T1000 (cell line): ENCODE data around the gene AQP6.
"Not testable (repeated sequence)": the region's sequence is repeated elsewhere in the genome, so short reads cannot be mapped to it uniquely, and the experiment has no call there.

ENCODE experiments used
- DNase-seq: peaks from one replicate; lab custom pipeline; 2025; ENCODE audit warnings: mixed read lengths; lab: John Stamatoyannopoulos, UW

The AQP6 gene

DNA sequence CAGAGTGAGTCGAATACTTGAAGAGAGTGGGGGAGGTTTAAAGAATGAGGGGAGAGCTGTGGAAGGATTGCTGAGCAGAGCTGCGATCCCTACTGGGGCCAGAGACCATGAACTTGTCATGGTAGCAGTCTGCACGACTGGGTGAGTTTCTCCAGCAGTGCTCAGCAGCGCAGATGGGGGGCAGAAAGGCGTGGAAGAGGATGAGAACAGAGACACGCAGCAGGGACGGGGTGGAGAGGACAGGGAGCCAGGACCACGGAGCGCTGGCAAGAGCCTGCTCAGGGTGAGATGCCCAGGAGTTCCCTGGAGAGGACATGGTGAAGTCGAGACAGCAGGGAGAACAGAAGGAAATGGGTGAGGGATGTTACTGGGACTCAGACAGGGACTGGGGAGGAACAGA, 2.1 kb upstream of the AQP6 start:
- DNase-seq, result no peak

DNA sequence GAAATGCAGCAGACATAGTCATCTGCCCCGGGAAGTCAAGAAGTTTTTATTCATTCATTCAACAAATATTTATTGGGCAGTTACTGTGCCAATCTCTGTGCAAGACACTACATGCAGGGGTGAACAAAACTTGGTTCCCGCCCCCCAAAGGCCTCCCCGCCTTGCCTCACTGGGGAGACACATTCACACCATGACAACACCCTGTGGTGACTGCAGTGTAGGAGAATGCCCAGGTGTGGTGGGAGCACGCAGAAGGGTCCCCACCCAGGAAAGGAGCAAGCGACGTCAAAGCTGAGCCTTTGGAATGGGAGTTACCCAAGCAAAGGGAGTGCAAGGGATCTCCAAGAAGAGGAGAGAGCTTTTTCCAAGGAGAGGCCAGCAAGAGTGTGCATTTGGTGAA, 1.6 kb upstream of the AQP6 start:
- DNase-seq, result no peak

DNA sequence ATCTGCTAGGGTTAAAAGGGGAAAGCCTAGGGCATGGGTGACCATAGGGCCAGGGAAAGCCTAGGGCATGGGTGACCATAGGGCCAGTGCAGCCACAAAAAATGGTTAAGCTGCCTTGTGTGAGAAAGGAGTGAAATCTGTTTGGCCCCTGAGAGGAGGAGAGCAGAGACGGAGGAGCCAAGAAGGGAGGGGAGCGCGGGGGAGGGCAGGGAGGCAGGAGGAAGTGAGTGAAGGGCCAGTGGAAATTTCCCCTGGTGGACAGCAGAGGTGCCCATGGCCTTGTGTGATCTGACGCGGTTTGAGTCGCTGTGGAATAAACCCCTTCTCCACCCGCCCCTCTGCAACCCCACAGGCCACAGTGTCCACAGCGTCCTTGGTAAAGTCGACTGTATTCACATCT, 618 bp upstream of the AQP6 start:
- no peak for DNase-seq

DNA sequence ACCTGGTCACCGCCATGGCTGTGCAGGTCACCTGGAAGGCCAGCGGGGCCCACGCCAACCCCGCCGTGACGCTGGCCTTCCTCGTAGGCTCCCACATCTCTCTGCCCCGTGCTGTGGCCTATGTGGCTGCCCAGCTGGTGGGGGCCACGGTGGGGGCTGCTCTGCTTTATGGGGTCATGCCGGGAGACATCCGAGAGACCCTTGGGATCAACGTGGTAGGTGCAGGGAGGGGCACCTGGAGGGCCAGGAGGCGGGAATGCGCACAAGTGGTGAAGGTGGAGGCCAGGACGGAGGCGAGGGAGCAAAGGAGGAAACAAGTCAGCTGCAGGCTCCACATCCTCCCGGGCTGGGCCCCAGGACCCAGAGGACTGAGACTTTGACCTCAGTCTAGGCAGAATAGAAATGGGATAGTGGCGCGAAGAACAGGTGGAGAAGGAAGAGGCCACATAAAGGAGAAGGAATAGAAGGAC, 649 bp downstream of the AQP6 start:
- DNase-seq, result no peak

DNA sequence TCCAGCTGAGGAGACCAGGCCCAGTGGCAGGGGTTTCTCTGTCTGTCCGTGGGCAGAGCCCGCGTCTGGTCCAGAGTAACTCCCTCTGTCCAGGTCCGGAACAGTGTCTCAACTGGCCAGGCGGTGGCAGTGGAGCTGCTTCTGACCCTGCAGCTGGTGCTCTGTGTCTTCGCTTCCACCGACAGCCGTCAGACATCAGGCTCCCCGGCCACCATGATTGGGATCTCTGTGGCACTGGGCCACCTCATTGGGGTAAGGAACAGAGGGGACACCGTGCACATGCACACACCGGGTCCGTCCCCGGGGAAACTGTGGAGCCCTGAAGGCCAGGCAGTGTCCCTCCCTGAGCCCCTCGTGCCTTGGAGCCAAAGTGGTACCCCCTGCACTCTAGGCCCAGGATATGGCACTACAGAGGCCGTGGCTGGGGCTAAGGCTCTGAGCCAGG, 1.5 kb downstream of the AQP6 start:
- DNase-seq, result no peak

DNA sequence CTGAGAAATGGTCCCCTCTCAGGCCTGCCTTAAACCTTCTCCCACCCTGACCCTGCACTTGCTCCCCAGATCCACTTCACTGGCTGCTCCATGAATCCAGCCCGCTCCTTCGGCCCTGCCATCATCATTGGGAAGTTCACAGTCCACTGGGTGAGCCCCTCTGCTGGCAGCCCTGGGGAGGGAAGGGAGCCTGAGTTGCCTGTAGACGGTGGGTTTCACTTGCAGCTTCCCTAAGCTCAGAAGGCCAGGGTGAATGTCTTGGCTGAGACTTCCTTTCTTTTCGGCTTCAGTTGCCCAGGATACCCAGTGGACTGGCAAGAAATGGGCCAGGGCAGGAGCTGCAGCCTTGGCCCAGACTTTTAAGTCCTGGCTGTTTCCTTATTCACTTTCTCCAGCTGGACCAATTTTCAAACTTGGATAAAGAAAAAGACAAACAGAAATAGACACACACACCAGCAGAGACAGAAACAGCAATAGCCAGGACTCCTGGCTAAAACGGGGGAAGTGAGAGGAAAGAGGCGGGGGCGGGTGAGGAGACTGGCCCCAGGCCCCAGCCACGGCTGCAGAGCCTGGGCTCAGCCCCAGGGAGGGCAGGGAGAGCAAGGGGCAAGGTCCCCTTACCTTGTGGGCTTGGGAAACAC, 2.0 kb downstream of the AQP6 start:
- no peak for DNase-seq

DNA sequence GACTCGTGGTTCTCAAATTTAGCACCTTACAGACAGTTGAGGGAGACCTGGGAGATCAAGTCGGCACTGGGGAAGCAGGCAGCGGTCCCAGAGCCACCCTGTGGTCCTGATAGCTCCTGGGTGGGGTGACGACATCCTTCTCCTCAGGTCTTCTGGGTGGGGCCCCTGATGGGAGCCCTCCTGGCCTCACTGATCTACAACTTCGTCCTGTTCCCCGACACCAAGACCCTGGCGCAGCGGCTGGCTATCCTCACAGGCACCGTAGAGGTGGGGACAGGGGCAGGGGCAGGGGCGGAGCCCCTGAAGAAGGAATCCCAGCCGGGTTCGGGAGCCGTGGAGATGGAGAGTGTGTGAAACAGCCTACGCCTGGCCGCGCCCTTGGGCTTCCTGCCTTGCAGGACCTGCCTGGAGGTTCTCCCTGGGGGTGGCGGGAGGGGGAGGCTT, 2.6 kb downstream of the AQP6 start:
- DNase-seq, result no peak

DNA sequence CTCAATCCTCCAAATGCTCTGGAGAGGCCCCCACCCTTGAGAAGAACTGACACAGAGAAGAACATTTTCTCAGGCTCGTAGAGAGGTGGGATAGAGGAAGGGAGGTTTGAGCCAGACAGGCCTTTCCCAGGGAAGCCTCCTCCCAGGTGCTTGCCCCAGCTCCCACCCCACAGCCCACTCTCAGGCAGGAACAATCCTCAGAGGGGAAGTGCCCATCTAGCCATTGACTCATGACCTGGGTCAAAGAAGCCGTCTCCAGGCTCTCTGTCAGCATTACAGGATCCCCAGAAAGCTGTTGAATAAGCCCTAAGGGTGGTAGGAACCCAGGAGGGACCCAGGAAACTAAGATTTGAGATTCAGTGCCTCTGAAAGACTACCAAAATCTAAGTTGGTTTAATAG, 3.8 kb downstream of the AQP6 start:
- no peak for DNase-seq

DNA sequence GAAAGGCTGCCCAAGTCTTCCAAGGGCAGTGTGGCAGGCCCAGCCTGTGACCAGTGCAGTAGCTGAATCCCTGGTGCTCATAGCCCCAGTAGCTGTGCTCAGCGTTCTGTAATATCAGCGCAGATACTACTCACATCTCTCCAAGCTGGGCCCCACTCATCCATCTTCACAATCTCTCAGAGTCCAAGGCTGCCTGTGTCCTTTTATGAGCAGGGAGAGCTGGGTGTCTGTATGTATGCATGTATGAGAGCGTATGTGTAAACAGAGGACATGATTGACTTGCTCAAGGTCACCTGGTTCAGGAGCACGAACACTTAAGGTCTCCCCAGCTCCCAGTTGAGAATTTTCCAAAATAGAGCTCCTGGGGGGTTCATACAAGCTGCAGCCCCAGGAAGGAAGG, 5.4 kb downstream of the AQP6 start:
- DNase-seq, result no peak

DNA sequence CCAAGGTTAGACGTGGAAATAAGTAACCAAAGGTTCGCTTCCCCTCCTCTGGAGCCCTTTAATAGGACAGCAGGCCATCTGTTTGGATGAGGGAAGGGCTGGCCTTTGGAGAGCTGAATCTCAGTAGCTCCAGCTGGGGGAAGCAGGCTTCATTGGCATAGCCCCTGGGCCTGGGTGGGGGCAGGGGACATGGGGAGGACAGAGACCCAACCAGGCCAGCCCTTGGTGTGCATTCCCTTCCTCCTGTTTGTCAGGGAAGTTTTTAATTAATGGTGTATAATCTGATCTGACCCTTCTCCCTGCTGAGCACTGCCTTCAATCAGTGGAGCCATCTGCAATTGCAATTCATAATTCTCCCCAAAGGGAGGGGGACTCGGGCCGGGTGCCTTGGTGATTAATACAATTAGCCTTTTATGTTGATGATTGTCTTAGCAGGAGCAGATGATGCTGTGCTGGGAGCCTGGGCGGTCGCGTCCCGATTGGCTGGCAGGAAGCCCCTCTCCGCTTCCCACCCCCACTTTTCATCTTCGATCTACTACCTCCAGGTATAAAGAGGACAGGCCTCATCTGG, 6.4 kb downstream of the AQP6 start:
- no peak for DNase-seq

DNA sequence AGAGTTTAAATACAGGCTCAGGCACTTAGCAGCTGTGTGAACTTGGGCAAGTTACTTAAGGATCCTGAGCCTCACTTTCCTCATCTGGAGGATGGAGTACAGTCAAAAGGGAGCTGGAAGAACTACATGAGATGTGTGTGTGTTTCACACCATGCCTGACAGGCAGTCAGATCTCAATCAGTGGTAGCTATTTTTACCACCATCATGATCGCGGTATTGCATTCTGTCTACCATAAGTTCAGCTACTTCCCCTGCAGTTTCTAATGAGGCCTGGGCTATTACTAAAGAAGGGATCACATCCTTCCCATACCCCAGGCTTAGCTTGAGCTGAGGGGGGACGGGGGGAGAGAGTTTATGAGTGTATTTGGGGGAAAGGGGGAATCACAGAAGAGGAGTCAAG, 7.0 kb downstream of the AQP6 start:
- DNase-seq, result no peak

DNA sequence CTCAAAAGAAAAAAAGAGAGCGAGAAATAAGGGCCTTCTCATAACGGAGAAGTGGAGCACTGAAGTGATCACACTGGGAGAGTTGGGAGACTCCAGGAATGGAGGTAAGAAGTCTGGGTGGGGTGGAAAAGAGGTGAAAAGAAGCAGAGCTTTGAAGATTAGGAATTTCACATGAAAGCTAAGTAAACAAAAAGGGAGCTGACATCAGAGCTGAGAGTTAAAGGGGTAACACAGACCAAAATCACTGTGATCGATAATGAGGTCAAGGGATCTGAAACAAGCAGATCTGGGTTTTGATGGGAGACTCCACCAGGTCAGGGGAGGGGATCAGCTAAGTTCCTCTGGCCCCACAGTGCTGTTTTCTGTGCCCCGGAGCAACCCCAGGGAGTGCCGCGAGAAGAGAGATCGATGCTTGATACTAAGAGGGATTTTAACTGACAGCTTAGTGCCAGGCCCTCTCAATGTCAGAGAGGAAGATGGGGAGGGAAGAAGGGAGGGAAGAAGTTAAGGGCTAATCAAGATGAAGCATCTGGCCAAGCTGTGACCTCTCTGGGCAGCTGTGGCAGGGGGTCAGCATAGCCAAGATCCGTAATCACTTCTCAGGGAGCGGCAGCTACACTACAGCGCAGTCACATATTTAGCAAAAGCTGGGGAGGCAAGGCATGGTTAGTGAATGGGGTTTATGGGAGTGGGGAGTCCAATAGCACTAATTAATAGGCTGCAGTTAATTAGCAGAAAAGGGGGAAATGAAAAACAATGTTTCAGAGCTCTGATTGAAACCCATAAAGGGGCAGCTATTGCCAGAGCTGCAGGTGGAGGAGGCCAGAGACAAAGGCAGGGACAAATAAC, 8.0 kb downstream of the AQP6 start:
- no peak for DNase-seq

DNA sequence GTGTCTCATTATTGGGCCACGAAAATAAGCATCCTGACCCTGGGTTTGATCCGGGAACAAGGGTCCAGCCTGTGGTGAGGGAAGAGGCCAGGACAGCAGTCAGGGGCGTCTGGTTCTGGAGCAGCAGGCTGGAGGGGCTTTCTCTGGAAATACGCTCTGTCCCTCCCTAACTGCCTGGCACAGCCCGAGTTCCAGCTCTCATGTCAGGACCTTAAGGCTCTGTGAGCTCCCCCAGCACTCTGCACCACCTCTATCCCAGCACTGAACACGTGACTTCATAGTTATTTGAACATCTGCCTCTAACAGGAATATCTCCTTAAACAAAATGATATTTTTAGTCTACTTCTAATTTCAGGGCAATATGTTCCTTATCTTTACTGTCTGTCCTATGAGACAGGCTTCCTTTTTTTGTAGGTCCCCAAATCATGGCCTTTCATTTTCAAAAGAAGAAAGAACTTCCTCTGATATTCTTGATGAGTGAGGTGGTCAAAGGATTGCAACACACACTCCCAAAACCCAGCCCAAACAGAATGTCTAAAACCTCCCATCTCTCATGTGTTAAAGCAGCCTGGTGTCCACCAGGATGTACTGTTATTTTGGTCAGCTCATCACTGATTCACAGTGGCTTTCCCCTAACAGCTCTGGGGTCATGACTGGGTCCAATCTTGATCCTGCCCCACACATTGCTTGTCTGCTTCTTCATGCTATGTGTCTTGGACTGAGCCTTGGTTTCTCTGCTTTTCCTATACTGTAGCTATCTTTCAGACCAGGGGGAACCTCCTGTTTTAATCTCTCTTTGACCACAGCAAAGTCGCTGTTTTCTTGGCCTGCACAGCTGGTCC, 9.7 kb downstream of the AQP6 start:
- DNase-seq, result no peak

DNA sequence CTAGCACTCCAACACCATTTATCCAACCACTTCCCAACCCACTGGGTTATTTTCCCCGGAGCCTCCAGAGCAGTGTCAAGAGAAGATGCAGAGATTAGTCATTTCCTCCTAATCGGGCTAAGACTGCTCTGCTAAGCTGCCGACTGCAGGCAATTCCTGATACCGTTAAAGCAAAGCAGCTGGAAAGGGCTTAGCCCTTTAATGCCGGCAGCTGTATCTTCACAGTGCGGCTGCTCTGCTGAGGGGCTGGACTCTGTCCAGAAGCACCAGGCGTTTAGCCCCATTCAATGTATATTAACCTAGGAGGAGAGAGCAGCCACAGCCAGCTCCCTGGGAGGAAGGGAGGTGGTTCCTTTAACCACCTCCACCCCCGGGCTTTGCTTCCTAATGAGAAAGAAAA, 11.1 kb downstream of the AQP6 start:
- no peak for DNase-seq

DNA sequence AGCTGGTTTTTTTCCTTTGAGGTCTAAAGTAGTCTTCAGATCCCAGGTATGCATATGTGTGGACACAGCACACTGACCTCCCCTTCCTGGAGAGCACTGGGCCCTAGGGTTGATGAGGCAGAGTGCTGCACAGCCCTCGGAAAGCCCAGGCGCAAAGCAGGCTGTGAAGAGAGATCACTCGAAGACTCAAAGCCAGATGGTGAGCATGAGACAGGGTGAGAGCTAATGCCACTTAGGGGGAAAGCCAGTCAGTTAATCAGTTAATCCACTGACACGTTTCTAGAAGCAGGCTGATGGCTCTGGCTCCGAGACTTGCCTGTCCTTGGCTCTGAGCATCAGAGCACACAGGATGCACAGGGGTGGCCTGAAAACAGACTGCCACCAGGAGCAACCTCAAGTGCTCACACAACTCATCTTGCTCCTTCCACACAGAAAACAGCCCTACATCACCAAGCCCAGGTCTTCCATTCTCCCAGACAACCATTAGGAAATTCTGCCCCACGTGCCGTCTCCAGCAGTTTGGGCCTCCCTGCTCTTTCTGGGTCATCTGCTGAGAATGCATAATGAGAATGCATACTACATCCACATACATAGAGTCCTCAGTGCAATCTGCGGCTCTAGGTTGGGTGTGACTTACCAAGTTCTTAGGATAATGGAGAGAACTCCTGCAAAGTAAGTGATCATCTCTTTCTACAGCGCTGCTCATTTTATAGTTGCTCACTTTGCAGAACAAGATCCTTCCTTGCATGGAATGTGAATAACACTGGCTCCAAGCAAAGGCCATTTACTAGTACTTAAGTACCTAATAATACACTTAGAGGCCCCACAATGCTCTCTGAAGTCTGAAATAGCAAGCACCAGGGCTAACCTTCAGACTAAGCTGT, 12.0 kb downstream of the AQP6 start:
- no peak for DNase-seq

DNA sequence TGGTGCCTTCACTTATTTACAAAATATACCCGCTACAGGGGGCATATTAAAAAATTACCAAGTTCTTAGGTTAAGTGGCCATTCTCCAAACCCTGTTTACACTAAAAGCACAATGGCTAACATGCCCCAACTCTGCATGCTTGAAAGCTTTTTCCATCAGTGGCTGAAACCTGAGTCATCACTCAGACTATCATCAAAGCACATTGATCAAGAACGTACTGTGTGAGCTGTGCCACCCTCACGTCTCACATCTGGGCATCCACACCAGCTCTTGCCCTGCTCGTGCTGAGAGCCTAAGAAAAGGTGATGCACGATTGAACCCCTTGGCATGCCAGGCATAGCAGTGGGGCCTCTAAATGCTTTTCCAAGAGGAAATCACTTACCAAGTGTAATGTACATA, 13.2 kb downstream of the AQP6 start:
- DNase-seq, result no peak

DNA sequence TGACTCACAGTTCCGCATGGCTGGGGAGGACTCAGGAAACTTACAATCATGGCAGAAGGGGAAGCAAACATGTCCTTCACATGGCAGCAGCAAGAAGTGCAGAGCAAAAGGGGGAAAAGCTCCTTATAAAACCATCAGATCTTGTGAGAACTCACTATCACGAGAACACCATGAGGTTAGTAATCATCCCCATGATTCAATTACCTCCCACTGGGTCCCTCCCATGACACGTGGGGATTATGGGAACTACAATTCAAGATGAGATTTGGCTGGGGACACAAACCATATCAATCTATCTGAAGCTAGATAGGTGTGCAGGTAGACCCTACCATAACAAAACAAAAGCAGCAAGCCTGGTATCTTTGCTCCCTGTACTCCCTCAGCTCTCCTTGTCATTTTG, 13.7 kb downstream of the AQP6 start:
- not testable (repeated sequence) for DNase-seq

DNA sequence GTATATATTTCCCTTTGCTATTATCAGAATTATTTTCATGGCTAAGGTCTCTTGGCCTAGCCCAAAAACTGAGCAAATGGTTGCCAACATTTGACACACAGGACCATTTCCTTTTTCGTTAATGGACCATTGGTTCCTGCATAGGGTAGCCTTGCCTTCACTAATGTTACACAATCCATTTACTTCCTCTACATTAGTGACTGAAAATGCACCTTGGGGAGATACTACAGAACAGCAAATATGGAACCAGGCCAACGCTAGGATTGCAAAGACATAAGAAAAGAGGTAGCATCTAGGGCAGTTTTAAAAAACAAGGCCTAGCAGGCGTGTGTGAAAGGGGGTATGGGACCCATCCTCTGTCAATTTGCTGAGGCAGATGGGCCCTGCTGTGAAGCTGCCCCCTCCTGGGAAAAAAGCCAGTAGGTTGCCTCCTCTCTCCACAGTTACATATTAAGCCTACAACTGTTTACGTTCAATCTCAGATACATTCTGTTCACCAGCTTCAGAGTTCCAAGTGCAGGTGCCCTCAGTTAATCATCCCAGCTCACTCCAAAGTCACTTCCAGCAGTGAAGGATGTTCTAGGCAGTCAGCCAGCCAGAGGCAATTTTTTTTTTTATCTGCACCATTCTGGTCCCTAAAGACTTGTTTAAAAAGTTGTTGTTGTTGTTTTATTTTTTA, 15.0 kb downstream of the AQP6 start:
- no peak for DNase-seq

DNA sequence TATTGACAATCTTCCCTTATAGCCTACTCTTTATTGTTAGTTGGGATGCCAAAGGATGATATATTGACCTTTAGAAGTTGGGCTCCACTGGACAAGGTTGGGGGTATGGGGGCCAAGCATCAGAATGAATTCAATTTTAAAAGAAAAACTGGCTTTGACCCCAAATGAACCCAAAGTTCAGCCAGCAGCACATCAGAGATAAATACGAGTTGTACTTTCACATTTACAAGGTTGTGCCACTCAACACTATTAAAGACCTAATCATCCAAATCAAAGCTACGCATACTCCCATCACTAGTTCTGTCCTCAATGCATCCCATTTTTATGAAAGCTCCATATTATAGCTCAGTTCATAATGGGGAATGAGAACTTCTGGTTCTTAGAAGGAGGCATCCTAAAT, 16.7 kb downstream of the AQP6 start:
- DNase-seq, result not testable (repeated sequence)

DNA sequence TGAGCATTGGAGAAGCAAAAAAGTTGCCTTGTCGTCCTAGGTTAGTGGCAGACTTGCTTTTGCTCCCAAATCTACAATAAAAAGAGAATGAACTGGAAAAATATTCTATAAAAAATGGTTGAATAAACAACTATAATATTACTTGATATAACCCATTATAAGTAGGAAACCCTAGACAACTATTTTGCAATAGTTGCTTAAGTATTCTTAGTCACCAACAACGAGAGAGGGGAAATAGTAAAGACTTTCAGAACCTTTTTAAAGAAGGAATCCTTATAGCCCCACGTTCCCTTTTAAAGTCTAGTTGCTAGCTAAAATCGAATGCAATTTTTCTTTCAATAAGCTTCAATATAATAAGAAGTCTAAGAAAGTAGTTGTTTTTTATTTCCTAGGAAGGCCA, 17.5 kb downstream of the AQP6 start:
- no peak for DNase-seq

DNA sequence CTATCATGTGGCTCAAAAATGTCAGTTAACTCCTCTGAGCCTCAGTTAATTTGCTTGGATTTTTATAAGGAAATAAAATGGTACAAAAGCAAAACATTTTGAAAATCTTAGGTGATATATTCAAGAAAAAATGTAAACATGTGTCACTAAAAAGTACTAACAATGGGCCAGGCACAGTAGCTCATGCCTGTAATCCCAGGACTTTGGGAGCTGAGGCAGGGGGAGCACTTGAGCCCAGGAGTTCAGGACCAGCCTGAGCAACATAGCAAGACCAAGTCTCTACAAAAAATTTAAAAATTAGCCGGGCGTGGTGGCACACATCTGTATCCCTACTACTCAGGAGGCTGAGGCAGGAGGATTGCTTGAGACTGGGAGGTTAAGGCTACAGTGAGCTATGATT, 25.7 kb downstream of the AQP6 start:
- DNase-seq, result no peak
